Activated naive CD8-positive, alpha-beta T cell treated with anti-CD3 and anti-CD28 coated beads, Interleukin-2, amount 50 U/mL, for 24 hours (primary cell): ENCODE data around the gene KIAA2012.

Experiments used
- ATAC-seq: fragments of 150-1000 bp; cut with Tn5 transposase; one replicate; pipeline ENCODE4 v1.10.0; 2021
- DNase-seq: peaks from one replicate; pipeline ENCODE4 v3.0.0; 2021
- H3K27ac Mint-ChIP-seq: one replicate; pipeline ENCODE4 v1.8.0; 2021; ENCODE audit warnings: mild to moderate bottlenecking, mixed read lengths
- H3K27me3 Mint-ChIP-seq: one replicate; pipeline ENCODE4 v1.8.0; 2021; ENCODE audit warnings: mixed read lengths
- H3K36me3 Mint-ChIP-seq: one replicate; pipeline ENCODE4 v1.8.0; 2021; ENCODE audit warnings: low read depth, mixed read lengths
- H3K4me1 Mint-ChIP-seq: one replicate; pipeline ENCODE4 v1.8.0; 2021; ENCODE audit warnings: mixed read lengths
- H3K4me3 Mint-ChIP-seq: one replicate; pipeline ENCODE4 v1.8.0; 2021; ENCODE audit warnings: mild to moderate bottlenecking, moderate library complexity, mixed read lengths
- H3K9me3 Mint-ChIP-seq: one replicate; pipeline ENCODE4 v1.8.0; 2021; ENCODE audit warnings: mixed read lengths

Gene KIAA2012

GRCh38 chr2:202090530-202090929 is 17.5 kb downstream of the KIAA2012 start:
- DNase-seq (no peak), ATAC-seq (no peak)
- H3K36me3 Mint-ChIP-seq = no peaks in the 10 kb centered on the region
- H3K9me3 Mint-ChIP-seq = no peaks in the 10 kb centered on the region
- H3K27ac Mint-ChIP-seq = no peak overlapping the region
- peaks cover 2% of the 10 kb centered on the region for H3K4me1 Mint-ChIP-seq
- no peak overlapping the region for H3K4me3 Mint-ChIP-seq
- H3K27me3 Mint-ChIP-seq = peaks cover 3% of the 10 kb centered on the region

GRCh38 chr2:202091476-202091875 is 18.4 kb downstream of the KIAA2012 start:
- Mint-ChIP-seq H3K36me3 (no peaks in the 10 kb centered on the region), H3K9me3 (no peaks in the 10 kb centered on the region), H3K4me3 (no peak overlapping the region), H3K4me1 (peaks cover 2% of the 10 kb centered on the region), H3K27ac (no peak overlapping the region), H3K27me3 (peaks cover 2% of the 10 kb centered on the region)
- ATAC-seq = no peak
- DNase-seq = no peak

- DNase-seq (no peak), ATAC-seq (no peak)
- H3K27ac Mint-ChIP-seq = no peak overlapping the region
Measured at GRCh38 chr2:202094426-202094986, 21.5 kb downstream of the KIAA2012 start.

GRCh38 chr2:202095235-202095634 is 22.2 kb downstream of the KIAA2012 start:
- H3K36me3 Mint-ChIP-seq = no peaks in the 10 kb centered on the region
- H3K27me3 Mint-ChIP-seq = peaks cover 2% of the 10 kb centered on the region
- H3K4me3 Mint-ChIP-seq = no peak overlapping the region
- no peak overlapping the region for H3K27ac Mint-ChIP-seq
- ATAC-seq (no peak), DNase-seq (no peak)
- H3K4me1 Mint-ChIP-seq = peaks cover 2% of the 10 kb centered on the region
- H3K9me3 Mint-ChIP-seq = no peaks in the 10 kb centered on the region

More at GRCh38 chr2:202094426-202094986, 21.5 kb downstream of the KIAA2012 start:
- Mint-ChIP-seq H3K4me1 (peaks cover 2% of the 10 kb centered on the region), H3K36me3 (no peaks in the 10 kb centered on the region), H3K9me3 (no peaks in the 10 kb centered on the region), H3K27me3 (peaks cover 2% of the 10 kb centered on the region), H3K4me3 (no peak overlapping the region)

GRCh38 chr2:202096736-202097135 is 23.7 kb downstream of the KIAA2012 start:
- no peak for ATAC-seq
- Mint-ChIP-seq H3K4me3 (no peak overlapping the region), H3K36me3 (no peaks in the 10 kb centered on the region), H3K9me3 (no peaks in the 10 kb centered on the region), H3K27ac (no peak overlapping the region), H3K4me1 (peaks cover 2% of the 10 kb centered on the region), H3K27me3 (peaks cover 2% of the 10 kb centered on the region)
- no peak for DNase-seq

GRCh38 chr2:202098291-202098690 is 25.2 kb downstream of the KIAA2012 start:
- DNase-seq (no peak), ATAC-seq (no peak)
- Mint-ChIP-seq H3K27ac (no peak overlapping the region), H3K4me3 (no peak overlapping the region), H3K36me3 (no peaks in the 10 kb centered on the region), H3K27me3 (no peaks in the 10 kb centered on the region), H3K9me3 (no peaks in the 10 kb centered on the region), H3K4me1 (no peaks in the 10 kb centered on the region)

GRCh38 chr2:202099515-202099914 is 26.5 kb downstream of the KIAA2012 start:
- DNase-seq (no peak), ATAC-seq (no peak)
- Mint-ChIP-seq H3K36me3 (no peaks in the 10 kb centered on the region), H3K9me3 (no peaks in the 10 kb centered on the region), H3K4me1 (no peaks in the 10 kb centered on the region), H3K27me3 (peaks cover 1% of the 10 kb centered on the region), H3K27ac (no peak overlapping the region), H3K4me3 (no peak overlapping the region)

GRCh38 chr2:202100176-202100575 is 27.1 kb downstream of the KIAA2012 start:
- H3K36me3 Mint-ChIP-seq = no peaks in the 10 kb centered on the region

GRCh38 chr2:202101026-202101579 is 28.0 kb downstream of the KIAA2012 start:
- peaks cover 3% of the 10 kb centered on the region for H3K27me3 Mint-ChIP-seq
- ATAC-seq = no peak
- no peaks in the 10 kb centered on the region for H3K4me1 Mint-ChIP-seq
- no peak overlapping the region for H3K27ac Mint-ChIP-seq
- DNase-seq = no peak
- H3K9me3 Mint-ChIP-seq = no peaks in the 10 kb centered on the region
- H3K36me3 Mint-ChIP-seq = no peaks in the 10 kb centered on the region
- no peak overlapping the region for H3K4me3 Mint-ChIP-seq

More at GRCh38 chr2:202100176-202100575, 27.1 kb downstream of the KIAA2012 start:
- peaks cover 1% of the 10 kb centered on the region for H3K27me3 Mint-ChIP-seq
- no peaks in the 10 kb centered on the region for H3K9me3 Mint-ChIP-seq
- H3K4me3 Mint-ChIP-seq = no peak overlapping the region
- DNase-seq (no peak), ATAC-seq (no peak)
- H3K4me1 Mint-ChIP-seq = no peaks in the 10 kb centered on the region
- no peak overlapping the region for H3K27ac Mint-ChIP-seq

GRCh38 chr2:202102425-202103000 is 29.5 kb downstream of the KIAA2012 start:
- H3K4me1 Mint-ChIP-seq = no peaks in the 10 kb centered on the region
- H3K4me3 Mint-ChIP-seq = no peak overlapping the region
- no peaks in the 10 kb centered on the region for H3K36me3 Mint-ChIP-seq
- H3K27ac Mint-ChIP-seq = no peak overlapping the region
- H3K9me3 Mint-ChIP-seq = no peaks in the 10 kb centered on the region
- DNase-seq = no peak
- no peak for ATAC-seq
- peaks cover 3% of the 10 kb centered on the region for H3K27me3 Mint-ChIP-seq

GRCh38 chr2:202104286-202104870 is 31.3 kb downstream of the KIAA2012 start:
- H3K4me3 Mint-ChIP-seq = no peak overlapping the region
- no peaks in the 10 kb centered on the region for H3K4me1 Mint-ChIP-seq
- H3K27me3 Mint-ChIP-seq = peaks cover 3% of the 10 kb centered on the region
- ATAC-seq = peak; percentile 46
- no peaks in the 10 kb centered on the region for H3K9me3 Mint-ChIP-seq
- H3K27ac Mint-ChIP-seq = no peak overlapping the region
- H3K36me3 Mint-ChIP-seq = no peaks in the 10 kb centered on the region
- DNase-seq = peak; percentile 66

GRCh38 chr2:202105025-202105424 is 32.0 kb downstream of the KIAA2012 start:
- DNase-seq (no peak), ATAC-seq (no peak)
- Mint-ChIP-seq H3K27ac (no peak overlapping the region), H3K9me3 (no peaks in the 10 kb centered on the region), H3K36me3 (no peaks in the 10 kb centered on the region), H3K27me3 (peaks cover 6% of the 10 kb centered on the region), H3K4me3 (no peak overlapping the region), H3K4me1 (no peaks in the 10 kb centered on the region)

GRCh38 chr2:202108345-202108744 is 35.3 kb downstream of the KIAA2012 start:
- H3K27me3 Mint-ChIP-seq = peaks cover 7% of the 10 kb centered on the region
- no peaks in the 10 kb centered on the region for H3K4me1 Mint-ChIP-seq
- no peaks in the 10 kb centered on the region for H3K9me3 Mint-ChIP-seq
- H3K27ac Mint-ChIP-seq = no peak overlapping the region
- no peaks in the 10 kb centered on the region for H3K36me3 Mint-ChIP-seq
- DNase-seq (no peak), ATAC-seq (no peak)
- no peak overlapping the region for H3K4me3 Mint-ChIP-seq

GRCh38 chr2:202109139-202109736 is 36.2 kb downstream of the KIAA2012 start:
- H3K4me1 Mint-ChIP-seq = no peaks in the 10 kb centered on the region
- no peak overlapping the region for H3K27ac Mint-ChIP-seq
- H3K9me3 Mint-ChIP-seq = no peaks in the 10 kb centered on the region
- no peaks in the 10 kb centered on the region for H3K36me3 Mint-ChIP-seq
- H3K4me3 Mint-ChIP-seq = no peak overlapping the region
- ATAC-seq (no peak), DNase-seq (no peak)
- H3K27me3 Mint-ChIP-seq = peaks cover 7% of the 10 kb centered on the region

GRCh38 chr2:202109737-202110184 is 36.7 kb downstream of the KIAA2012 start:
- no peaks in the 10 kb centered on the region for H3K36me3 Mint-ChIP-seq
- H3K27me3 Mint-ChIP-seq = peaks cover 7% of the 10 kb centered on the region
- no peak overlapping the region for H3K27ac Mint-ChIP-seq
- H3K4me3 Mint-ChIP-seq = no peak overlapping the region
- ATAC-seq (no peak), DNase-seq (no peak)
- H3K9me3 Mint-ChIP-seq = no peaks in the 10 kb centered on the region
- no peaks in the 10 kb centered on the region for H3K4me1 Mint-ChIP-seq
